ENCODE results near the gene CD320. TPM values are rescaled to one million over a fixed set of nuclear protein-coding genes. Genes with fewer than 3 reads are reported as not detected.

The CD320 gene
- total and polyA plus RNA-seq, 2 of the 8 experiments (the other 6 are each of a cell fraction or from before 2014, with no cell fraction given), result 80.4 to 157 TPM

GRCh38 chr19:8321067-8321985 lies 13.2 kb upstream of the CD320 start, which contains the start of the genes NDUFA7 and RPS28 (continued):
- TF ChIP-seq SIN3A (conservative IDR thresholded peaks at IDR 0.05 in 1 of 2, IDR thresholded peaks at IDR 0.05 in 1 of 2; ENCODE audit: low read depth in 1 of 2, low read length in 2 of 2) (peak; percentile 22 to 54; a peak in 1 of 4 replicates), POU5F1 (IDR thresholded peaks at IDR 0.05; ENCODE audit: low read depth, low read length) (no peak), POLR2AphosphoS5 (IDR thresholded peaks at IDR 0.05; ENCODE audit: low read depth, low read length) (peak; percentile 80; the same call in 1 of the 2 replicates), CBX8 (IDR thresholded peaks at IDR 0.05; ENCODE audit: borderline replicate concordance, low read depth, low read length) (no peak), RNF2 (IDR thresholded peaks at IDR 0.05; ENCODE audit: borderline replicate concordance, low read depth, low read length, missing control alignments, poor library complexity, severe bottlenecking) (no peak), BACH1 (IDR thresholded peaks at IDR 0.05; ENCODE audit: low read length) (peak; percentile 23; the same call in 1 of the 2 replicates), SP2 (IDR thresholded peaks at IDR 0.05; ENCODE audit: low read length) (no peak), SUZ12 (IDR thresholded peaks at IDR 0.05; ENCODE audit: low read length) (no peak), TAF1 (IDR thresholded peaks at IDR 0.05; ENCODE audit: low read depth, low read length) (peak; percentile 99), SRF (IDR thresholded peaks at IDR 0.05; ENCODE audit: low read depth, low read length) (peak; percentile 44; the same call in 1 of the 2 replicates), TEAD4 (IDR thresholded peaks at IDR 0.05; ENCODE audit: low read depth, low read length) (no peak), KDM4A (IDR thresholded peaks at IDR 0.05; ENCODE audit: low read depth, low read length, severe bottlenecking) (peak; percentile 99), CEBPB (IDR thresholded peaks at IDR 0.05; ENCODE audit: low read depth, low read length) (no peak), NANOG (IDR thresholded peaks at IDR 0.05; ENCODE audit: insufficient read depth, low read depth, low read length, poor library complexity, severe bottlenecking) (peak; percentile 28), TCF12 (IDR thresholded peaks at IDR 0.05; ENCODE audit: low read depth, low read length) (no peak), CREB1 (IDR thresholded peaks at IDR 0.05) (peak; percentile 98), PHF8 (conservative IDR thresholded peaks at IDR 0.05; ENCODE audit: low read depth, low read length) (peak; percentile 96), POLR2A (IDR thresholded peaks at IDR 0.05; ENCODE audit: control extremely low read depth in 1 of 2, low read depth in 2 of 2, low read length in 2 of 2) (peak; percentile 83 to 98), EZH2 (IDR thresholded peaks at IDR 0.05; ENCODE audit: low read depth, low read length, severe bottlenecking) (no peak), RFX5 (IDR thresholded peaks at IDR 0.05; ENCODE audit: borderline replicate concordance, low read depth, low read length) (no peak), TAF7 (optimal IDR thresholded peaks at IDR 0.05; ENCODE audit: borderline replicate concordance, low read depth, low read length) (peak; percentile 96), RXRA (IDR thresholded peaks at IDR 0.05; ENCODE audit: insufficient read depth, low read depth, low read length) (no peak), RBBP5 (IDR thresholded peaks at IDR 0.05; ENCODE audit: borderline replicate concordance, low read depth, low read length) (no peak)

Measured in H1 (cell line).